Measurements from ENCODE around the gene XXYLT1.

GRCh38 chr3:195180490-195181112, 90.4 kb downstream of the XXYLT1 start:
- TF ChIP-seq POLR2A (IDR thresholded peaks at IDR 0.05) = no peak
- TF ChIP-seq POLR2AphosphoS5 (IDR thresholded peaks at IDR 0.05) = no peak
- TF ChIP-seq, protein P1, sequence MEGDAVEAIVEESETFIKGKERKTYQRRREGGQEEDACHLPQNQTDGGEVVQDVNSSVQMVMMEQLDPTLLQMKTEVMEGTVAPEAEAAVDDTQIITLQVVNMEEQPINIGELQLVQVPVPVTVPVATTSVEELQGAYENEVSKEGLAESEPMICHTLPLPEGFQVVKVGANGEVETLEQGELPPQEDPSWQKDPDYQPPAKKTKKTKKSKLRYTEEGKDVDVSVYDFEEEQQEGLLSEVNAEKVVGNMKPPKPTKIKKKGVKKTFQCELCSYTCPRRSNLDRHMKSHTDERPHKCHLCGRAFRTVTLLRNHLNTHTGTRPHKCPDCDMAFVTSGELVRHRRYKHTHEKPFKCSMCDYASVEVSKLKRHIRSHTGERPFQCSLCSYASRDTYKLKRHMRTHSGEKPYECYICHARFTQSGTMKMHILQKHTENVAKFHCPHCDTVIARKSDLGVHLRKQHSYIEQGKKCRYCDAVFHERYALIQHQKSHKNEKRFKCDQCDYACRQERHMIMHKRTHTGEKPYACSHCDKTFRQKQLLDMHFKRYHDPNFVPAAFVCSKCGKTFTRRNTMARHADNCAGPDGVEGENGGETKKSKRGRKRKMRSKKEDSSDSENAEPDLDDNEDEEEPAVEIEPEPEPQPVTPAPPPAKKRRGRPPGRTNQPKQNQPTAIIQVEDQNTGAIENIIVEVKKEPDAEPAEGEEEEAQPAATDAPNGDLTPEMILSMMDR (IDR thresholded peaks at IDR 0.05) = no peak
